Thymus (tissue), 11 donors: ENCODE results near the gene HMGN1. TPM values are rescaled to one million over a fixed set of nuclear protein-coding genes. Genes with fewer than 3 reads are reported as not detected.

ENCODE experiments used
- DNase-seq, 9 donors: peaks; one replicate each; pipeline ENCODE4 v3.0.0-alpha.2; 2013; ENCODE audit warnings: low spot score in 9 of 9, low read depth in 6 of 9, missing footprints in 1 of 9
- H3K27ac ChIP-seq, 2 donors: one replicate each; pipeline ENCODE4 v1.5.1; 2013; ENCODE audit warnings: control low read depth in 1 of 2, low read depth in 1 of 2, low read length in 1 of 2, mild to moderate bottlenecking in 1 of 2, moderate library complexity in 1 of 2
- H3K27me3 ChIP-seq, 2 donors: one replicate each; pipeline ENCODE4 v1.5.1; 2013; ENCODE audit warnings: low read length in 1 of 2; ENCODE audit not compliant: control insufficient read depth in 2 of 2, insufficient read depth in 1 of 2
- H3K36me3 ChIP-seq, 2 donors: one replicate each; pipeline ENCODE4 v1.5.1; 2013; ENCODE audit warnings: low read length in 1 of 2, mild to moderate bottlenecking in 1 of 2, moderate library complexity in 1 of 2; ENCODE audit not compliant: control insufficient read depth in 2 of 2, insufficient read depth in 2 of 2
- H3K4me1 ChIP-seq, 2 donors: one replicate each; pipeline ENCODE4 v1.5.1; 2013; ENCODE audit warnings: low read length in 2 of 2; ENCODE audit not compliant: control insufficient read depth in 2 of 2, insufficient read depth in 2 of 2
- H3K4me3 ChIP-seq, 2 donors: one replicate each; pipeline ENCODE4 v1.5.1; 2013; ENCODE audit warnings: low read length in 2 of 2, control low read depth in 1 of 2, mild to moderate bottlenecking in 1 of 2
- H3K9me3 ChIP-seq, 2 donors: one replicate each; pipeline ENCODE4 v1.5.1; 2013; ENCODE audit warnings: low read length in 1 of 2, mild to moderate bottlenecking in 1 of 2; ENCODE audit not compliant: control insufficient read depth in 2 of 2, insufficient read depth in 1 of 2
- whole genome bisulfite sequencing: extraction: QIAGEN DNeasy Blood & Tissue Kit; methylation state at CpG from one replicate; pipeline ENCODE4 v1.1.7; 2013; 5-methylcytosine and 5-hydroxymethylcytosine counted together
- polyA plus RNA-seq: library from polyadenylated mRNA; stranded (reverse); fragments of 200-250 nt; gene quantifications from one replicate; pipeline ENCODE4 v1.2.3, GENCODE V29; 2013
- total RNA-seq: library from RNA; stranded (reverse); fragments of 120-200 nt; gene quantifications from one replicate; pipeline ENCODE4 v1.2.4, GENCODE V29; 2013
- donor health status: healthy.

The HMGN1 gene
- total and polyA plus RNA-seq, 2 donors: 382 to 457 TPM

- no peaks in the 10 kb centered on the region for H3K36me3 ChIP-seq
- no peak overlapping the region for H3K27ac ChIP-seq
- no peaks in the 10 kb centered on the region for H3K4me1 ChIP-seq
- 98% methylated on average over 4 of the region's 4 CpGs for WGBS
- H3K27me3 ChIP-seq: no peaks in the 10 kb centered on the region
- H3K9me3 ChIP-seq: no peaks in the 10 kb centered on the region
- no peak overlapping the region for H3K4me3 ChIP-seq
- DNase-seq: no peak
These were observed 10.5 kb upstream of the HMGN1 start for GRCh38 chr21:39359382-39359781.

- no peak overlapping the region for H3K4me3 ChIP-seq
- H3K27ac ChIP-seq: no peak overlapping the region
- H3K27me3 ChIP-seq: no peaks in the 10 kb centered on the region
- DNase-seq: no peak
- WGBS: 95% methylated on average over 3 of the region's 3 CpGs
- H3K36me3 ChIP-seq: no peaks in the 10 kb centered on the region
- H3K4me1 ChIP-seq: peaks cover 5 to 9% of the 10 kb centered on the region in 2 donors
- H3K9me3 ChIP-seq: no peaks in the 10 kb centered on the region
These were observed 4.4 kb upstream of the HMGN1 start for GRCh38 chr21:39353295-39353694.

GRCh38 chr21:39350094-39351005 lies 1.5 kb upstream of the HMGN1 start:
- DNase-seq: no peak
- H3K4me3 ChIP-seq: peak overlapping the region; percentile 80 to 94
- H3K27me3 ChIP-seq: no peaks in the 10 kb centered on the region
- H3K4me1 ChIP-seq: peaks cover 10 to 15% of the 10 kb centered on the region in 2 donors
- peak overlapping the region; percentile 94 to 96 for H3K27ac ChIP-seq
- H3K36me3 ChIP-seq: peaks cover 0 to 15% of the 10 kb centered on the region in 2 donors
- 87% methylated on average over 19 of the region's 19 CpGs for WGBS
- no peaks in the 10 kb centered on the region for H3K9me3 ChIP-seq

GRCh38 chr21:39349211-39350093 lies 564 bp upstream of the HMGN1 start:
- WGBS: 9% methylated on average over 56 of the region's 56 CpGs
- peak overlapping the region; percentile 94 to 96 for H3K27ac ChIP-seq
- peaks cover 10 to 15% of the 10 kb centered on the region in 2 donors for H3K4me1 ChIP-seq
- H3K4me3 ChIP-seq: peak overlapping the region; percentile 80 to 94
- peaks cover 0 to 20% of the 10 kb centered on the region in 2 donors for H3K36me3 ChIP-seq
- H3K9me3 ChIP-seq: no peaks in the 10 kb centered on the region
- H3K27me3 ChIP-seq: no peaks in the 10 kb centered on the region
- peak; percentile 93 to 99 (median 97) for DNase-seq

GRCh38 chr21:39348040-39348354 lies 891 bp downstream of the HMGN1 start:
- peak overlapping the region; percentile 93 to 94 for H3K4me3 ChIP-seq
- WGBS: under 1% methylated on average over 11 of the region's 11 CpGs
- no peaks in the 10 kb centered on the region for H3K9me3 ChIP-seq
- no peaks in the 10 kb centered on the region for H3K27me3 ChIP-seq
- H3K4me1 ChIP-seq: peaks cover 10 to 15% of the 10 kb centered on the region in 2 donors
- peaks cover 7 to 32% of the 10 kb centered on the region in 2 donors for H3K36me3 ChIP-seq
- no peak for DNase-seq
- peak overlapping the region; percentile 95 to 96 for H3K27ac ChIP-seq

- Histone ChIP-seq H3K9me3 (no peaks in the 10 kb centered on the region), H3K4me1 (peaks cover 10 to 15% of the 10 kb centered on the region in 2 donors), H3K27me3 (no peaks in the 10 kb centered on the region), H3K27ac (peak overlapping the region; percentile 33 to 95), H3K4me3 (peak overlapping the region; percentile 93 to 94), H3K36me3 (peaks cover 7 to 32% of the 10 kb centered on the region in 2 donors)
- DNase-seq: peak in 4 of 9 donors; percentile 2 to 39 (median 20)
- WGBS: 12% methylated on average over 10 of the region's 10 CpGs
These were observed 1.4 kb downstream of the HMGN1 start for GRCh38 chr21:39347537-39347936.

DNA sequence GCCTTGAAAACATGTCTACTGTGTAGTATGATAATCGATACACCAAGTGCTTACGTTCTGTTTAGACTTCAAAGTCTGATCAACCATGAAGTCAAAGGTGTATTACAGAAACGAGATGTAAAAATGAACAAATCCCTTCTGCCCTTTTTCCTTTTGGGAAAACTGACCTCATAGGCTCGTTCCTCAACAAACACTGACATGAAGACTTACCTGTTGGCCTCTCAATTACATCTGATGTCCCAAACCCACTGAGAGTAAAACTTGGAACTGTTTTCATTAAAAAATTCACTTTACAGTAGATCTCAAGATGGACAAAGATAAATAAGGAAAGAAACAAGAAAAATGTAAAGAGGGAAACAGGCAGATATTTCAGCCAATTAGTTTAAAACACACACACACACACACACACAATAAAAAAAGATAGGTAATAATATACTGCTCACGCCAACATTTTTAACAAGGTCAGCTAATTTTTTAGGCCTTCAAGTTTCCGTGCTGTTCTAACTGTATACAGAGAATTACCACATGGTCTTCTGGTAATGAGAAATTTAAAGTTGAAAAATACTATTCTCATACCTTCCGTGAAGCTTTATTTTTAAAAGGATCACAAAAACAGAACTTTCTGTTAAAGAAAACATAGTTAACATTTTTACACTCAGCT lies 2.1 kb downstream of the HMGN1 start:
- Histone ChIP-seq H3K4me3 (peak overlapping the region in 1 of 2 donors; percentile 93), H3K36me3 (peaks cover 10 to 35% of the 10 kb centered on the region in 2 donors), H3K27me3 (no peaks in the 10 kb centered on the region), H3K27ac (no peak overlapping the region), H3K4me1 (peaks cover 10 to 15% of the 10 kb centered on the region in 2 donors), H3K9me3 (no peaks in the 10 kb centered on the region)
- DNase-seq: no peak
- WGBS: 87% methylated on average over 7 of the region's 7 CpGs

- no peak for DNase-seq
- H3K27me3 ChIP-seq: no peaks in the 10 kb centered on the region
- WGBS: 62% methylated on average over 3 of the region's 3 CpGs
- H3K36me3 ChIP-seq: peaks cover 15 to 41% of the 10 kb centered on the region in 2 donors
- H3K27ac ChIP-seq: no peak overlapping the region
- no peak overlapping the region for H3K4me3 ChIP-seq
- H3K9me3 ChIP-seq: no peaks in the 10 kb centered on the region
- peaks cover 10 to 15% of the 10 kb centered on the region in 2 donors for H3K4me1 ChIP-seq
These were observed 2.7 kb downstream of the HMGN1 start for GRCh38 chr21:39346206-39346605.
